Caco-2 (cell line): ENCODE results near the gene EXOC3. TPM values are rescaled to one million over a fixed set of nuclear protein-coding genes. Genes with fewer than 3 reads are reported as not detected.

ENCODE experiments used
- BruUV-seq: library from RNA; stranded (reverse); fragments of 400-500 nt; replicated peaks from 2 replicates; lab custom pipeline; 2021; lab: Mats Ljungman, UMichigan
- CTCF ChIA-PET: fragments of 300-600 bp; sonication (Branson Sonifier 250); formaldehyde crosslinking; loops from one replicate; lab custom pipeline; 2022; ENCODE audit warnings: antibody characterized with exemption; lab: Charles Lee
- POLR2A ChIA-PET: fragments of 300-600 bp; sonication (Branson Sonifier 250); formaldehyde crosslinking; loops from one replicate; lab custom pipeline; 2022; ENCODE audit warnings: antibody characterized with exemption; lab: Charles Lee
- DNase-seq, 2 experiments: peaks; one replicate each; pipeline versions ENCODE4 v3.0.0 to v3.0.0-alpha.2; 2020 to 2022
- H3K27me3 ChIP-seq: replicated peaks from 2 replicates; pipeline ENCODE4 v1.6.0; 2011; ENCODE audit warnings: low read length; ENCODE audit not compliant: control insufficient read depth, insufficient read depth
- H3K36me3 ChIP-seq: 2 replicates; pipeline ENCODE4 v1.5.1; 2011; ENCODE audit warnings: low read length; ENCODE audit not compliant: control insufficient read depth, insufficient read depth
- H3K4me1 ChIP-seq: fragments of 250-450 bp; sonication (Bioruptor Pico); 2 replicates; pipeline ENCODE4 v1.5.1; 2020; ENCODE audit warnings: mild to moderate bottlenecking
- H3K4me3 ChIP-seq: 2 replicates; pipeline ENCODE4 v1.5.1; 2011; ENCODE audit warnings: low read depth, mild to moderate bottlenecking, control low read depth, low read length
- H3K9me3 ChIP-seq: fragments of 250-450 bp; sonication (Bioruptor Pico); 2 replicates; pipeline ENCODE4 v1.5.1; 2020; ENCODE audit warnings: mild to moderate bottlenecking, moderate library complexity
- H3K27ac Mint-ChIP-seq: one replicate; pipeline ENCODE4 v1.8.0; 2022; ENCODE audit warnings: mixed read lengths; ENCODE audit not compliant: unreplicated experiment
- H3K27me3 Mint-ChIP-seq: one replicate; pipeline ENCODE4 v1.8.0; 2022; ENCODE audit warnings: mixed read lengths; ENCODE audit not compliant: insufficient read depth, unreplicated experiment
- H3K36me3 Mint-ChIP-seq: one replicate; pipeline ENCODE4 v1.8.0; 2022; ENCODE audit warnings: mild to moderate bottlenecking, mixed read lengths; ENCODE audit not compliant: insufficient read depth, unreplicated experiment
- H3K4me1 Mint-ChIP-seq: one replicate; pipeline ENCODE4 v1.8.0; 2022; ENCODE audit warnings: low read depth, mixed read lengths; ENCODE audit not compliant: unreplicated experiment
- H3K4me3 Mint-ChIP-seq: one replicate; pipeline ENCODE4 v1.8.0; 2022; ENCODE audit warnings: mild to moderate bottlenecking, moderate library complexity, mixed read lengths; ENCODE audit not compliant: unreplicated experiment
- H3K9me3 Mint-ChIP-seq: one replicate; pipeline ENCODE4 v1.8.0; 2022; ENCODE audit warnings: mixed read lengths; ENCODE audit not compliant: unreplicated experiment
- intact Hi-C: fragments of 100-400 bp; cut with micrococcal nuclease; formaldehyde crosslinking; loops from one replicate; pipeline ENCODE4 v1.10.0; 2022; ENCODE audit not compliant: unreplicated experiment
- total RNA-seq: library from RNA; stranded (reverse); gene quantifications from 2 replicates; pipeline ENCODE4 v1.2.3, GENCODE V29; 2022
- TF ChIP-seq, protein P1 (sequence below), 2 experiments: fragments of 200-600 bp in 1 of 2; IDR thresholded peaks; 1 replicate in 1 of 2; 2 replicates in 1 of 2; pipeline versions ENCODE4 v1.5.1 to v1.8.0; 2011 to 2022; ENCODE audit warnings: antibody characterized with exemption in 1 of 2, control low read depth in 1 of 2, inconsistent platforms in 1 of 2, low read depth in 1 of 2, low read length in 1 of 2, mild to moderate bottlenecking in 1 of 2, moderate library complexity in 1 of 2; ENCODE audit not compliant: insufficient read depth in 1 of 2, severe bottlenecking in 1 of 2, unreplicated experiment in 1 of 2

EXOC3 gene
- total RNA-seq, 1 experiment from 2014 or later, result 44.5 TPM

DNA sequence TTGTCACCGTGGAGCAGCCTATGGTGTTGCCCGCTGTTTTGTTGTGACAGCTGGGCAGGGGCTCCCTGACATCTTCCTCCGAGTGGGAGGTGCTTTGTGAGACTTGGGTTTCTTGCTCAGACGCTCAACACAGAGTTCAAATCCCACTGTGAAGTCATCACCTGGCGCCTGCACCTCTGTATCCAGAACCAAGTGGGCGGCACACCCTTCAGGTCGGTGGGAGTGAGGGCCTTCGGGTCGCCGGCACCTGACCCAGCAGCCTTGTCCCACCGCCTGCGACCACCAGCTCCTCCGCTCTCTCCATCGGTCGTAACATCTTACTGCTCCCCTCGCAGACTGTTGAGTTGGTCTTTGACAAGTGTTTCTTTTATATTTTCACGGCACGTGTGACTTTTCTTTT lies 37.6 kb upstream of the EXOC3 start:
- TF ChIP-seq, protein P1, sequence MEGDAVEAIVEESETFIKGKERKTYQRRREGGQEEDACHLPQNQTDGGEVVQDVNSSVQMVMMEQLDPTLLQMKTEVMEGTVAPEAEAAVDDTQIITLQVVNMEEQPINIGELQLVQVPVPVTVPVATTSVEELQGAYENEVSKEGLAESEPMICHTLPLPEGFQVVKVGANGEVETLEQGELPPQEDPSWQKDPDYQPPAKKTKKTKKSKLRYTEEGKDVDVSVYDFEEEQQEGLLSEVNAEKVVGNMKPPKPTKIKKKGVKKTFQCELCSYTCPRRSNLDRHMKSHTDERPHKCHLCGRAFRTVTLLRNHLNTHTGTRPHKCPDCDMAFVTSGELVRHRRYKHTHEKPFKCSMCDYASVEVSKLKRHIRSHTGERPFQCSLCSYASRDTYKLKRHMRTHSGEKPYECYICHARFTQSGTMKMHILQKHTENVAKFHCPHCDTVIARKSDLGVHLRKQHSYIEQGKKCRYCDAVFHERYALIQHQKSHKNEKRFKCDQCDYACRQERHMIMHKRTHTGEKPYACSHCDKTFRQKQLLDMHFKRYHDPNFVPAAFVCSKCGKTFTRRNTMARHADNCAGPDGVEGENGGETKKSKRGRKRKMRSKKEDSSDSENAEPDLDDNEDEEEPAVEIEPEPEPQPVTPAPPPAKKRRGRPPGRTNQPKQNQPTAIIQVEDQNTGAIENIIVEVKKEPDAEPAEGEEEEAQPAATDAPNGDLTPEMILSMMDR (IDR thresholded peaks at IDR 0.05; ENCODE audit: insufficient read depth in 1 of 2, low read depth in 1 of 2, low read length in 1 of 2, severe bottlenecking in 1 of 2, unreplicated experiment in 1 of 2), result no peak
- H3K27me3 ChIP-seq, result no peaks in the 10 kb centered on the region; the same call in 1 of the 2 replicates
- Mint-ChIP-seq H3K36me3 (no peaks in the 10 kb centered on the region), H3K4me1 (no peaks in the 10 kb centered on the region), H3K9me3 (no peaks in the 10 kb centered on the region), H3K27ac (no peak overlapping the region), H3K27me3 (peaks cover 26% of the 10 kb centered on the region), H3K4me3 (no peak overlapping the region)
- BruUV-seq, result no TSS peak
- H3K4me1 ChIP-seq, result no peaks in the 10 kb centered on the region
- no peak for DNase-seq
- H3K4me3 ChIP-seq, result no peak overlapping the region
- H3K9me3 ChIP-seq, result no peaks in the 10 kb centered on the region
- intact Hi-C loops, result no loop called here
- no peaks in the 10 kb centered on the region for H3K36me3 ChIP-seq
- POLR2A ChIA-PET, result no interaction called here
- CTCF ChIA-PET, result no interaction called here

DNA sequence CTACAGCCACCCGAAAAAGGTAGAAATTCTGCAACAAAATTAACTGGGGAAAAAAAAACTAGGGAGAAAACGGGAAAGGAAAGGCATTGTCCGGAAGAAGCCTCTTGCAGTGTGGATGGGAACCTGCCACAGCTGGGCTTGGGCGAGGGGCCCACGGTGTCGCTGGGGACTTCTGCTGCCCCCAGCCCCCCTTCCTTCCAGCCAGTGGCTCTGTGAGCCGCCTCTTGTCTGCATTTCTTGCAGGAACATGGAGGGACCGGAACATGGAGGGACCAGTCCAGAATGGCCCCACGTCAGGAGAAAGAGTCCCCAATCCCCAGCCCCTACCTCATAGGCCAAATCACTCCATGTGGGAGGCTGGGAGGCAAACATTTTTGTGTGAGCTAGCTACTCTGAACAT lies 36.9 kb upstream of the EXOC3 start:
- Histone ChIP-seq H3K4me1 (no peaks in the 10 kb centered on the region), H3K27me3 (no peaks in the 10 kb centered on the region; the same call in 1 of the 2 replicates), H3K4me3 (no peak overlapping the region), H3K9me3 (no peaks in the 10 kb centered on the region), H3K36me3 (no peaks in the 10 kb centered on the region)
- intact Hi-C loops, result no loop called here
- CTCF ChIA-PET, result no interaction called here
- TF ChIP-seq, protein P1 (IDR thresholded peaks at IDR 0.05; ENCODE audit: insufficient read depth in 1 of 2, low read depth in 1 of 2, low read length in 1 of 2, severe bottlenecking in 1 of 2, unreplicated experiment in 1 of 2), result no peak
- H3K4me3 Mint-ChIP-seq, result no peak overlapping the region
- H3K36me3 Mint-ChIP-seq, result no peaks in the 10 kb centered on the region
- DNase-seq, result no peak
- H3K4me1 Mint-ChIP-seq, result no peaks in the 10 kb centered on the region
- no TSS peak for BruUV-seq
- no peak overlapping the region for H3K27ac Mint-ChIP-seq
- H3K9me3 Mint-ChIP-seq, result no peaks in the 10 kb centered on the region
- H3K27me3 Mint-ChIP-seq, result peaks cover 28% of the 10 kb centered on the region
- POLR2A ChIA-PET, result no interaction called here

DNA sequence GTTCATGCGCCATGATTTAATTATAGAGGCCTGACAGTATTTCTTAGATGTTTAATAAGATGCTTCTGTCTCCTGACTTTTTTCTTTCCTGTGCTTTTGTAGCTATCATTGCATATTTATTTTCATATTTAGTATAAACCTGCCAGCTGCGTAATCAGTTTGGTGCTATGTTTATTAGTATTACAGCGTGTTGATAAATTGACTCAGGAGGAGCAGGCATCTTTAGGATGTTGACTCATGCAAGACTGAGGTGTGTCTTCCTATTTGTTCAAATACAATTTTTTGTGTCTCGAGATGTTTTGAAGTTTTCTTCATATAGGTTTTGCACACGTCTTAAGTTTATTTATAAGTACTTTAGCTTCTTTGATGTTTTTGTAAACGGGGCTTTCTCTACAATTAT lies 35.9 kb upstream of the EXOC3 start:
- no peaks in the 10 kb centered on the region for H3K4me1 ChIP-seq
- Mint-ChIP-seq H3K36me3 (no peaks in the 10 kb centered on the region), H3K4me3 (no peak overlapping the region), H3K4me1 (no peaks in the 10 kb centered on the region), H3K9me3 (no peaks in the 10 kb centered on the region), H3K27me3 (peaks cover 27% of the 10 kb centered on the region), H3K27ac (no peak overlapping the region)
- CTCF ChIA-PET, result no interaction called here
- no peaks in the 10 kb centered on the region; the same call in 1 of the 2 replicates for H3K27me3 ChIP-seq
- no peaks in the 10 kb centered on the region for H3K36me3 ChIP-seq
- POLR2A ChIA-PET, result no interaction called here
- no peak for DNase-seq
- no TSS peak for BruUV-seq
- H3K4me3 ChIP-seq, result no peak overlapping the region
- TF ChIP-seq, protein P1 (IDR thresholded peaks at IDR 0.05; ENCODE audit: insufficient read depth in 1 of 2, low read depth in 1 of 2, low read length in 1 of 2, severe bottlenecking in 1 of 2, unreplicated experiment in 1 of 2), result no peak
- H3K9me3 ChIP-seq, result no peaks in the 10 kb centered on the region
- intact Hi-C loops, result no loop called here
